Ishikawa (cell line): ENCODE results near the gene RTN4RL2.

Experiments used
- FOXM1 ChIP-seq: IDR thresholded peaks from 2 replicates; pipeline ENCODE4 v1.6.1; 2012; ENCODE audit warnings: low read depth, borderline replicate concordance
- MAX ChIP-seq: IDR thresholded peaks from 2 replicates; pipeline ENCODE4 v1.6.1; 2012
- NFIC ChIP-seq: IDR thresholded peaks from 2 replicates; pipeline ENCODE4 v1.6.1; 2012
- RAD21 ChIP-seq: IDR thresholded peaks from 2 replicates; pipeline ENCODE4 v1.6.1; 2012; ENCODE audit warnings: low read depth
- REST ChIP-seq: IDR thresholded peaks from 2 replicates; pipeline ENCODE4 v1.6.1; 2012; ENCODE audit warnings: low read depth, mild to moderate bottlenecking
- ZBTB7A ChIP-seq: IDR thresholded peaks from 2 replicates; pipeline ENCODE4 v1.6.1; 2012; ENCODE audit warnings: low read depth

- no peak for TF ChIP-seq NFIC
- TF ChIP-seq FOXM1 = no peak
- TF ChIP-seq REST = no peak
- TF ChIP-seq RAD21 = no peak
- TF ChIP-seq ZBTB7A = no peak
- no peak for TF ChIP-seq MAX
Measured at GRCh38 chr11:57457643-57458023, 2.7 kb upstream of the RTN4RL2 start.
